ENCODE measurements around the gene ENO1.

DNA sequence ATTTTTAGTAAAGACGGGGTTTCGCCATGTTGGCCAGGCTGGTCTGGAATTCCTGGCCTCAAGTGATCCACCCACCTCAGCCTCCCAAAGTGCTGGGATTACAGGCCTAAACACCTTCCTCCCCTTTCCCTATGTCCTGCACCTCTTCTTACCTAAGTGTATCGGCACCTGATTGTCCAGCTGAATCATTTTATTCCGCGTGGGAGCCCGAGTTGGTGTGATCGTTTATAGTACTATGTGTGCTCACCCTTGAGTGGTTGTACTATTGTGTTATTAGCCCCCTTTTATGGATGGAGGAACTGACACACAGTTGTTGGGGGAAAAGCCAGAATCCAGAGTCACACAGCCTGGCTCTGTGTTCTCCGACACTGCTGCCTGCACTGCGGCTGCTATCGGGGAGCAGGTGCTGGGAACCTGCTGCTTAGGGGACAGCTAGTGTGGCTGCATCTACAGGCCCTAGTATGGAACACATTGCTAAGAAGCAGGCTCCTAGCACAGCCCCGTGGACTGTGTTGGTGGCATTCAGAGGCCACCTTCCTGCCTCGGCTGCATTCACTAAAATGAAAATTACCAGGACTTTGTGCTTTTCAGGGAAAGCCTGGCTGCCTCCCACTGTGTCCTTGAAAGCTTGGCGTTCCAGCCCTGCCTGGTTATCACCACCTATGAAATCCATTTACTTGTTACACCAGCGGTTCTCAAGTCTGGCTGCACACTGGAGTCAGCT lies 21.6 kb downstream of the ENO1 start:
- TF ChIP-seq EZH2 (IDR thresholded peaks at IDR 0.05; ENCODE audit: borderline replicate concordance, low read length) = no peak
- TF ChIP-seq, protein P1, sequence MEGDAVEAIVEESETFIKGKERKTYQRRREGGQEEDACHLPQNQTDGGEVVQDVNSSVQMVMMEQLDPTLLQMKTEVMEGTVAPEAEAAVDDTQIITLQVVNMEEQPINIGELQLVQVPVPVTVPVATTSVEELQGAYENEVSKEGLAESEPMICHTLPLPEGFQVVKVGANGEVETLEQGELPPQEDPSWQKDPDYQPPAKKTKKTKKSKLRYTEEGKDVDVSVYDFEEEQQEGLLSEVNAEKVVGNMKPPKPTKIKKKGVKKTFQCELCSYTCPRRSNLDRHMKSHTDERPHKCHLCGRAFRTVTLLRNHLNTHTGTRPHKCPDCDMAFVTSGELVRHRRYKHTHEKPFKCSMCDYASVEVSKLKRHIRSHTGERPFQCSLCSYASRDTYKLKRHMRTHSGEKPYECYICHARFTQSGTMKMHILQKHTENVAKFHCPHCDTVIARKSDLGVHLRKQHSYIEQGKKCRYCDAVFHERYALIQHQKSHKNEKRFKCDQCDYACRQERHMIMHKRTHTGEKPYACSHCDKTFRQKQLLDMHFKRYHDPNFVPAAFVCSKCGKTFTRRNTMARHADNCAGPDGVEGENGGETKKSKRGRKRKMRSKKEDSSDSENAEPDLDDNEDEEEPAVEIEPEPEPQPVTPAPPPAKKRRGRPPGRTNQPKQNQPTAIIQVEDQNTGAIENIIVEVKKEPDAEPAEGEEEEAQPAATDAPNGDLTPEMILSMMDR (conservative IDR thresholded peaks at IDR 0.05 in 1 of 2, IDR thresholded peaks at IDR 0.05 in 1 of 2; ENCODE audit: extremely low read depth in 1 of 2, insufficient read depth in 1 of 2, low read depth in 1 of 2, low read length in 2 of 2) = no peak

Data from mammary epithelial cell (primary cell).